ENCODE data around the gene TRAPPC12.
"Not testable (repeated sequence)": the region's sequence is repeated elsewhere in the genome, so short reads cannot be mapped to it uniquely, and the experiment has no call there.

The TRAPPC12 gene

GRCh38 chr2:3494984-3495666 lies 115.6 kb downstream of the TRAPPC12 start:
- no peak overlapping the region for H3K4me3 ChIP-seq (ENCODE audit: low read depth, low read length)
- in situ Hi-C loops (cut with HindIII; ENCODE audit: low sequenced_read_pairs) = no loop called here
- TF ChIP-seq CTCF (IDR thresholded peaks at IDR 0.05; ENCODE audit: low read depth, low read length) = no peak
- no peak for DNase-seq (ENCODE audit: low read depth, low spot score)

- in situ Hi-C loops (cut with HindIII; ENCODE audit: low sequenced_read_pairs); DNase-seq (ENCODE audit: low read depth, low spot score); H3K4me3 ChIP-seq (ENCODE audit: low read depth, low read length): not testable (repeated sequence)
Measured at GRCh38 chr2:3496708-3497080, 117.2 kb downstream of the TRAPPC12 start.

- no peak for DNase-seq (ENCODE audit: low read depth, low spot score)
- no peak overlapping the region for H3K4me3 ChIP-seq (ENCODE audit: low read depth, low read length)
- in situ Hi-C loops (cut with HindIII; ENCODE audit: low sequenced_read_pairs) = no loop called here
- no peak for TF ChIP-seq CTCF (IDR thresholded peaks at IDR 0.05; ENCODE audit: low read depth, low read length)
Measured at GRCh38 chr2:3498783-3499394, 119.4 kb downstream of the TRAPPC12 start.

- no peak overlapping the region for H3K4me3 ChIP-seq (ENCODE audit: low read depth, low read length)
- no peak for DNase-seq (ENCODE audit: low read depth, low spot score)
- TF ChIP-seq CTCF (IDR thresholded peaks at IDR 0.05; ENCODE audit: low read depth, low read length) = no peak
- in situ Hi-C loops (cut with HindIII; ENCODE audit: low sequenced_read_pairs) = no loop called here
Measured at GRCh38 chr2:3500326-3500899, 120.9 kb downstream of the TRAPPC12 start.

- in situ Hi-C loops (cut with HindIII; ENCODE audit: low sequenced_read_pairs) = no loop called here
- DNase-seq (ENCODE audit: low read depth, low spot score) = no peak
- no peak overlapping the region for H3K4me3 ChIP-seq (ENCODE audit: low read depth, low read length)
- TF ChIP-seq CTCF (IDR thresholded peaks at IDR 0.05; ENCODE audit: low read depth, low read length) = no peak
Measured at GRCh38 chr2:3503046-3503445, 123.6 kb downstream of the TRAPPC12 start.

GRCh38 chr2:3503483-3503882 lies 124.0 kb downstream of the TRAPPC12 start:
- no peak for TF ChIP-seq CTCF (IDR thresholded peaks at IDR 0.05; ENCODE audit: low read depth, low read length)

GRCh38 chr2:3504741-3505140 lies 125.2 kb downstream of the TRAPPC12 start:
- in situ Hi-C loops (cut with HindIII; ENCODE audit: low sequenced_read_pairs) = no loop called here
- H3K4me3 ChIP-seq (ENCODE audit: low read depth, low read length) = no peak overlapping the region
- no peak for DNase-seq (ENCODE audit: low read depth, low spot score)
- no peak for TF ChIP-seq CTCF (IDR thresholded peaks at IDR 0.05; ENCODE audit: low read depth, low read length)

More at GRCh38 chr2:3503483-3503882, 124.0 kb downstream of the TRAPPC12 start:
- in situ Hi-C loops (cut with HindIII; ENCODE audit: low sequenced_read_pairs) = no loop called here
- no peak for DNase-seq (ENCODE audit: low read depth, low spot score)
- H3K4me3 ChIP-seq (ENCODE audit: low read depth, low read length) = no peak overlapping the region

All from astrocyte of the spinal cord (primary cell).